Fibroblast of pulmonary artery (primary cell): Measurements from ENCODE around the gene KRT75.
A peak's percentile ranks its signal among the peaks of the same experiment; 100 is the strongest.

Experiments
- DNase-seq: peaks from one replicate; pipeline ENCODE4 v3.0.0-alpha.2; 2010; ENCODE audit warnings: low read depth
- H3K4me3 ChIP-seq: replicated peaks from 2 replicates; pipeline ENCODE4 v1.5.1; 2011; ENCODE audit warnings: low read depth, mild to moderate bottlenecking, control low read depth, low read length, moderate library complexity
- CTCF ChIP-seq: IDR thresholded peaks from 2 replicates; pipeline ENCODE4 v1.5.1; 2011; ENCODE audit warnings: mild to moderate bottlenecking, control low read depth, low read length, inconsistent platforms; ENCODE audit errors: missing control alignments

KRT75 gene

GRCh38 chr12:52418576-52419110 lies 15.5 kb downstream of the KRT75 start:
- H3K4me3 ChIP-seq, result no peak overlapping the region
- TF ChIP-seq CTCF, result no peak
- DNase-seq, result no peak

- DNase-seq, result no peak
- no peak for TF ChIP-seq CTCF
- no peak overlapping the region for H3K4me3 ChIP-seq
These were observed 16.4 kb downstream of the KRT75 start for GRCh38 chr12:52417740-52418139.

GRCh38 chr12:52416795-52417194 lies 17.4 kb downstream of the KRT75 start:
- H3K4me3 ChIP-seq, result no peak overlapping the region
- TF ChIP-seq CTCF, result no peak
- DNase-seq, result no peak

GRCh38 chr12:52415870-52416750 lies 18.1 kb downstream of the KRT75 start:
- peak; percentile 98 for DNase-seq

GRCh38 chr12:52414936-52415335 lies 19.2 kb downstream of the KRT75 start:
- DNase-seq, result no peak
- H3K4me3 ChIP-seq, result no peak overlapping the region
- no peak for TF ChIP-seq CTCF

More at GRCh38 chr12:52415870-52416750, 18.1 kb downstream of the KRT75 start:
- no peak overlapping the region for H3K4me3 ChIP-seq
- TF ChIP-seq CTCF, result no peak

GRCh38 chr12:52413782-52414345 lies 20.3 kb downstream of the KRT75 start:
- DNase-seq, result no peak
- no peak overlapping the region for H3K4me3 ChIP-seq
- no peak for TF ChIP-seq CTCF
